MG63 (cell line): Measurements from ENCODE around the gene PRXL2A. TPM values are rescaled to one million over a fixed set of nuclear protein-coding genes. Genes with fewer than 3 reads are reported as not detected.

ENCODE experiments used
- DNase-seq: peaks from one replicate; pipeline ENCODE4 v3.0.0-alpha.2; 2020
- H3K27me3 ChIP-seq: fragments of 250-450 bp; sonication (Bioruptor Pico); 2 replicates; pipeline ENCODE4 v1.5.1; 2020; ENCODE audit warnings: mild to moderate bottlenecking, moderate library complexity
- H3K36me3 ChIP-seq: fragments of 250-450 bp; sonication (Bioruptor Pico); 2 replicates; pipeline ENCODE4 v1.5.1; 2020; ENCODE audit warnings: mild to moderate bottlenecking, moderate library complexity
- H3K4me3 ChIP-seq: fragments of 250-450 bp; sonication (Bioruptor Pico); 2 replicates; pipeline ENCODE4 v1.5.1; 2020; ENCODE audit warnings: mild to moderate bottlenecking, moderate library complexity
- H3K9me3 ChIP-seq: fragments of 250-450 bp; sonication (Bioruptor Pico); 2 replicates; pipeline ENCODE4 v1.5.1; 2020; ENCODE audit warnings: mild to moderate bottlenecking, moderate library complexity
- total RNA-seq: library from RNA; depleted of rRNA; stranded (reverse); fragments of >200 nt; shearing (Covaris generic); gene quantifications from 2 replicates; pipeline ENCODE4 v1.2.3, GENCODE V29; 2014; ENCODE audit warnings: low replicate concordance

PRXL2A gene
- total RNA-seq, 1 experiment from 2014 or later, result 2.6 TPM

DNA sequence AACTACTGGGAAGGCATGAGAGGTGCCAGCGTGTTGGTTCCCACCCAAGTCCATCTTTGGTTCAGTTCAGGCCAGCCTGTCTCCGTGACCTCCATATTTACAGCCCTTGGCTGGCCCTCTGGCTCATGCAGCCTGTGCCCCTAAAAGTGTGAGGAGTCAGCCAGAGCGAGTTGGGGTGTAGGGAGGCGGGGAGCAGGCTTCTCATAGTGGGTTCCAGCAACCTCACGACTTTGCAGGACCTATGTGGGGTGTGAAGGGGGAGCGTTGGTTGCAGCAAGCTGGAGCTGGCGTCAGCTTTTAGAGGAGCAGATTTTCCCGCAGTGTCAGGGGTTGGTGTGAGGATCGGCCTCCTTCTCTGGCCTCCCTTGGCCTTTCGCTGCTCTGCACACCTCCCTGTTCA, 55.5 kb downstream of the PRXL2A start:
- Histone ChIP-seq H3K9me3 (no peaks in the 10 kb centered on the region), H3K27me3 (no peaks in the 10 kb centered on the region), H3K4me3 (no peak overlapping the region), H3K36me3 (no peaks in the 10 kb centered on the region)
- DNase-seq, result no peak

DNA sequence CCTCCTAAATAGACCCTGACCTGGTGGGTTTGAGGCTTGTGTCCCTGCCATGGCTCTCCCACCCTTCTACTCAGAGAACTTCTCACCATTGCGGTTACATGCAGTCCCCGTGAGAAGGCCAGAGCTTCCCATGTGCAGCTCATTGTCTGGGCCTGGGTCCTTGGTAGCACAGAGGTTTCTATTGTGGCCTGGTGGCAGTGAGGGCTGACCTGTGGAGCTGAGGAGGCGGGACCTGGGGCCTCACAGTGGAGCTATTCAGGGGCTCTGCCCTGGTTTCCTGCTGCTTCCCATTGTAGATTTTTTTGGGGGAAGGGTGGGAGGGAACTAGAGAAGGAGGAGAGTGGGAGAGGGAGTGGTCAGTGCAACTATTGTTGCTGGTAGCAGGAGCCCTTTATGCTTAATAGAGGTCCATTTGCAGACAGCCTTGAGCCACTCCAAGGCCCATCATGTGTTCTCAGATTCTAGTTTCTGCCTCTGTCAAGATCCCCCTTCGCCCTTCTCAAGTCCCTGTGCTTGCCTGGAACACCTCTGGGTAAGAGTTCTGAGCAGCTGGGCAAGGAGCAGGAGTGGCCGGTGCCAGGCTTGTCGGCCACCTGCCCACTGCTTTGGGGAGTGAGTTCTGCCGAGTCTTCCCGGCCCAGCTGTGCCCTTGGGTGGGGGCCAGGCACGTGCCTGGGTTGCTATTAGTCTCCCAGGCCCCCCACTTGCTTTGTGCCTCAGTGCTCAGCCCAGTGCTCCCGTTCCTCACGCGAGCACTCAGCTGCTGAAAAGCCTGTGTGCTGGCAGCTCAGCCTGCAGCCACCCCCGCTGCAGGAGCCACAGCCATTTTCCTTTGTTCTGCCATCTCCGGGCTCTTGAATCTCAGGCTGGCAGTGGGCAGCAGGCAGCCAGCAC, 56.5 kb downstream of the PRXL2A start:
- peak; percentile 88 for DNase-seq
- Histone ChIP-seq H3K27me3 (no peaks in the 10 kb centered on the region), H3K4me3 (no peak overlapping the region), H3K36me3 (no peaks in the 10 kb centered on the region), H3K9me3 (no peaks in the 10 kb centered on the region)

DNA sequence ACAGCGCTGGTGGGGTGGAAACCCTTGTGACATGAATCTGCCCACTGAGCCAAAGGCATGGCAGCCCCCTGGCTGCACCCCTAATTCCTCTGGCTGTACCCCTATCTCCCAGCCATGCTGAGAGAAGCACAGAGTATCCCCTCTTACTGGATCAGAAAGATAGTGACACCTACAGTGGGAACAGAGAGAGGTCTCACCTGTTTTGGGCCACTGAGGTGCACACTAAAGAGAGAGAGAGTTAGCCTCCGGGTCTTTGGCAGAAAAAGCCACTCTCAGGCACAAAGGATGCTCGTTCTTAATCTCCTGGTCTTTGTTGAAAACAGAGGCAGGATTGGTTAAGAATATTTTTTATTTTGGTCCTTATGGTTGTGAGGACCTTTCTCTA, 57.1 kb downstream of the PRXL2A start:
- Histone ChIP-seq H3K36me3 (no peaks in the 10 kb centered on the region), H3K4me3 (no peak overlapping the region), H3K27me3 (no peaks in the 10 kb centered on the region), H3K9me3 (no peaks in the 10 kb centered on the region)
- no peak for DNase-seq

DNA sequence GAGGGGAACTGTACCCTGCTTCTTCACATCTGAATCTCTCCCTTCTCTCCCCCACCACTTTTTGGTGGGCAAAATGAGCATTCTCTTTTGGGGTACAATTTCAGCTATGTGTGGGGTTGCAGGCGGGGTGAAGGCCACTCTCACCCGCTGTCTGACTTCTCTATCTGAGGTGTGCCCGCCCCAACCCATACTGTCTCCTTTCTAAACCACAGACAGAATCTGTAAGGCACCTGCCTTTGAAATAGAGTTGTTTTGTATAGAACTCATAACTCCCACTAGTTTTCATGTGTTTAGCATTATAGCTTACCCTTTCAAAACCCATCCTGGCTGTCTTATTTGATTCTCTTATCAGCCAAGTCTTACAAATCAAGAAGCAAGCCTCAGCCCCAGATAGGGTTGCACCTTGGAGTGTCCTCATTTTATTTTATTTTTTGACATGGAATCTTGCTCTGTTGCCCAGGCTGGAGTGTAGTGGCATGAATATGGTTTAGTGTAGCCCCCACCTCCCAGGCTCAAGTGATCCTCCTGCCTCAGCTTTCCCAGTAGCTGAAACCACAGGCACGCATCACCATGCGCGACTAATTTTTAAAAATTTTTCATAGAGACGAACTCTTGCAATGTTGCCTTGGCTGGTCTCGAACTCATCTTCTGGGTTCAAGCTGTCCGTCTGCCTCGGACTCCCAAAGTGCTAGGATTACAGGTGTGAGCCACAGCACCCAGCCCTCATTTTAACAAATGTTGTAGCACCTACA, 57.7 kb downstream of the PRXL2A start:
- DNase-seq, result no peak
- Histone ChIP-seq H3K4me3 (no peak overlapping the region), H3K27me3 (no peaks in the 10 kb centered on the region), H3K9me3 (no peaks in the 10 kb centered on the region), H3K36me3 (no peaks in the 10 kb centered on the region)

DNA sequence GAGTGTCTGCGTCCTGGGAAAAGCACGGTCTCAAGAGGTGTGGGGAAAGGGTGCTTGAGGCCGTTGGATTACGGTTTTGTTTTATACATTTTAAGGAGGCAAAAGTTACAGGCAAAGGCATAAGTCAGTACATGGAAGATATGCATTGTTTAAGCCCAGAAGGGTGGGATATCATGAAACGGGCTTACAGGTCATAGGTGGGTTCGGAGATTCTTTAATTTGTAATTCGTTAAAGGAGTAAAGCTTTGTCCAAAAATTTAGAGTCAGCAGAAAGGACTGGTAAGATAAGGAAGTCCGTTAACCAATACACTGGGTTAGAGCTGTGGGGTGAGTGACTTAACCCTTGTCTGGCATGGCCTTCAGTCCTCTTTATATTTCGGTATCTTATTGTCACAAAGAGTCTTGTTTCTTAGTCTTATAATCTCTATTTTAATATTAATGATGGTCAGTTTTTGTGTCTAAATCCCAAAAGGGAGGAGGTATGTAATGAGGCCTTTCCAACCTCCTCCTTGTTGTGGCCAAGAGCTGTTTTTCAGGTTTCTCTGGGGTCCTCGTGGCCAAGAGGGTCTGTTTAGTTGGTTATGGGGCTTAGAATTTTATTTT, 58.5 kb downstream of the PRXL2A start:
- no peak for DNase-seq
- no peaks in the 10 kb centered on the region for H3K36me3 ChIP-seq

DNA sequence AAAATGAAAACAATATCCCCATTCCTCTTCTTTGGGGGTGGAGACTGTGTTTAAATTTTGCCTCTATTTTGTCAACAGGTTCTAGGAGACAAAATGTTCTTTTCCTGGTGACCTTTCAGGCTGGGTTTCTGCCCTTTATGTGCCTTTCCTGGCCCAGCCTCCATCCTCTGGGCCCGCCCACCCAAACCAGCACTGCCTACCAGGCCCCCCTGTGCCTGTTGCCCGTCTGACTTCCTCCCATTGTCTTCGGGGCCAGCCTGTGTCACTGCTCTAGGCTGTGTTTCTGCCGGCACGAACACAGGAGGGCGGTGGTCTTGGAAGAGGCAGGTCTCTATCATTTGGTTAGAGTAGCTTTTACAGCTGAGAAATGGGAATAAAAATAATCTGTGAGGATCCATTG, 59.7 kb downstream of the PRXL2A start:
- no peaks in the 10 kb centered on the region for H3K9me3 ChIP-seq
- DNase-seq, result no peak
- H3K4me3 ChIP-seq, result no peak overlapping the region
- no peaks in the 10 kb centered on the region for H3K36me3 ChIP-seq
- H3K27me3 ChIP-seq, result no peaks in the 10 kb centered on the region

More for the DNA sequence above, 58.5 kb downstream of the PRXL2A start:
- Histone ChIP-seq H3K9me3 (no peaks in the 10 kb centered on the region), H3K4me3 (no peak overlapping the region), H3K27me3 (no peaks in the 10 kb centered on the region)

DNA sequence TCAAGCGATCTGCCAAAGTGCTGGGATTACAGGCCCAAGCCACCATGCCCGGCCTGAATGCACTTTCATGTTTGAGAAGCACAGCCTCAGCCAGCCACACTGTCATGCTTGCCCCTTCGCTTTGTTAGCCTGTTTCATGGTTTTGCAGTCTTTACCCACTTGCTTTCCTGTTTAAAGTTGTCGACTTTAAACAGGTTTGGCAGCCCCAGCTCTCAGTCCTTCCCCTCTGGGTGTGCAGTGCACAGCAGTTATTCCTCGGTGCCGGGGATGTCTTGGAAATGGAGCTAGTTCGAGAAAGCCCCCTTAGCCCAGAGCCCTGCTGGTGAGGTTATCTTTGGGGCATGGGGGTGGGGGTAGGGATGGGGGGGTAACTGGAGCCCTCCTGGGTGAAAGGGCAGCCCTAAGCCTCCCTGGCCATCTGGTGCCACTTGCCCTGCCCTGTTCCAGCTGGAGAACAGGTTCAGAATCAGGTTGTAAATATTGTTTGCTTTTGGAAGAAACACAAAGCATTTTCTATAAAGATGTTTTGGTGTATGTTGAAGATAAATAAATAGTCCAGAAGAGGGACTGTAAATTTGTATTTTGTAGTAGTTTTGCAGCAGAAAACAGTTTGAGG, 60.6 kb downstream of the PRXL2A start:
- no peak overlapping the region for H3K4me3 ChIP-seq
- no peak for DNase-seq
- no peaks in the 10 kb centered on the region for H3K36me3 ChIP-seq
- no peaks in the 10 kb centered on the region for H3K27me3 ChIP-seq
- no peaks in the 10 kb centered on the region for H3K9me3 ChIP-seq

DNA sequence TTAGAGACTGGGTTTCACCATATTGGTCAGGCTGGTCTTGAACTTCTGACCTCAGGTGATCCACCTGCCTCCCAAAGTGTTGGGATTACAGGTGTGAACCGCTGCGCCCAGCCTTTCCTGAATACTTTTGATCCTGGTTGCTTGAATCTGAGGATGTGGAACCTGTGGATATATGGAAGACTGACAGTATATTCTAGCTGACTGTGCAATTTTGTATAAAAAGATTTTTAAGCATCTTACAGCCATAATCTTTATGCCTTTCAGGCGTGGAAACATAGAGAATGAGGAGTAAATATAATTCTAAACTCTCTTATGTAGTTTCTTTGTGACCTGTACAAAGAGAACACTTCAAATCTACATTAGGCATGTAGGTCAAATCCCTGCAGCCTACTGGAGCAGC, 61.9 kb downstream of the PRXL2A start:
- H3K4me3 ChIP-seq, result no peak overlapping the region
- no peaks in the 10 kb centered on the region for H3K36me3 ChIP-seq
- DNase-seq, result no peak
- no peaks in the 10 kb centered on the region for H3K9me3 ChIP-seq
- no peaks in the 10 kb centered on the region for H3K27me3 ChIP-seq

DNA sequence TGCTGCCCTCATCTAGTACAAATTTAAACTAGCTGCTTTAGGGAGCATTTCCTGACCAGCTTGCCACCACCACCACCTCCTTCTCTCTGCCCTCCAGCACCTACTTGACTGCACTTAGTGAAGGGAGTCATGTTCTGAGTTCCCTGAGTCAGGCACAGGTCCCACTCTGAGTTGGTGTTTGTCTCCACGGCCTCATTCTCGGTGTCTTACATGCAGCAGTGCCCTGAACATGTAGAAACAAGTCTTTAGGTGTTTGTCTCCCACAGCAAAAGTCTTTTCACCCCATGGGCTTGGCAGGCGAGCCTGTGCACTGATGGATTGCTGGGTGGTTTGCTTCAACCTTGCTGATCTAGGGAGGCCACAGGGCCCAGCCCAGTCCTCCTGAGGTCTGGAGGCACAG, 62.6 kb downstream of the PRXL2A start:
- Histone ChIP-seq H3K4me3 (no peak overlapping the region), H3K9me3 (no peaks in the 10 kb centered on the region), H3K36me3 (no peaks in the 10 kb centered on the region), H3K27me3 (no peaks in the 10 kb centered on the region)
- DNase-seq, result no peak

DNA sequence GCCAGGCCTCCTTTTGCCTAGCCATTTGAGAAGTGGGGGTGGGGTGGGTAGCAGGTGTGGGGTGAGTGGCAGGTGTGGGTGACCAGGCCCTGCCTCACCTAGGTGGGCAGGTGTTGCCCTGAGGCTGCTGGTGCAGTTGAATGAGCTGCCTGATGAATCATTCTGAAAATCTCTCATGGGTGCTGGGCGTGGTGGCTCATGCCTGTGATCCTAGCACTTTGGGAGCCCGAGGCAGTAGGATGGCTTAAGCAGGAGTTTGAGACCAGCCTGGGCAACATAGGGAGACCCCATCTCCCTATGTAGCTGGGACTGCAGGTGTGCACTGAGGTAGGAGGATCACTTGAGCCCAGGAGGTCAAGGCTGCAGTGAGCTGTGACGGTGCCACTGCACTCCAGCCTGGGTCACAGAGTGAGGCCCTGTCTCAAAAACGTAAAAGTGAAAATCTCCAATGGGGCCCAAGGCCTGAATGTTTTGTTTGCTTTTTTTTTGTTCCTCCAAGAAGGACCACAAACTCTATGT, 63.4 kb downstream of the PRXL2A start:
- H3K4me3 ChIP-seq, result no peak overlapping the region
- peaks cover 3% of the 10 kb centered on the region for H3K9me3 ChIP-seq
- H3K27me3 ChIP-seq, result no peaks in the 10 kb centered on the region
- H3K36me3 ChIP-seq, result peaks cover 1% of the 10 kb centered on the region; the same call in 1 of the 2 replicates
- no peak for DNase-seq

DNA sequence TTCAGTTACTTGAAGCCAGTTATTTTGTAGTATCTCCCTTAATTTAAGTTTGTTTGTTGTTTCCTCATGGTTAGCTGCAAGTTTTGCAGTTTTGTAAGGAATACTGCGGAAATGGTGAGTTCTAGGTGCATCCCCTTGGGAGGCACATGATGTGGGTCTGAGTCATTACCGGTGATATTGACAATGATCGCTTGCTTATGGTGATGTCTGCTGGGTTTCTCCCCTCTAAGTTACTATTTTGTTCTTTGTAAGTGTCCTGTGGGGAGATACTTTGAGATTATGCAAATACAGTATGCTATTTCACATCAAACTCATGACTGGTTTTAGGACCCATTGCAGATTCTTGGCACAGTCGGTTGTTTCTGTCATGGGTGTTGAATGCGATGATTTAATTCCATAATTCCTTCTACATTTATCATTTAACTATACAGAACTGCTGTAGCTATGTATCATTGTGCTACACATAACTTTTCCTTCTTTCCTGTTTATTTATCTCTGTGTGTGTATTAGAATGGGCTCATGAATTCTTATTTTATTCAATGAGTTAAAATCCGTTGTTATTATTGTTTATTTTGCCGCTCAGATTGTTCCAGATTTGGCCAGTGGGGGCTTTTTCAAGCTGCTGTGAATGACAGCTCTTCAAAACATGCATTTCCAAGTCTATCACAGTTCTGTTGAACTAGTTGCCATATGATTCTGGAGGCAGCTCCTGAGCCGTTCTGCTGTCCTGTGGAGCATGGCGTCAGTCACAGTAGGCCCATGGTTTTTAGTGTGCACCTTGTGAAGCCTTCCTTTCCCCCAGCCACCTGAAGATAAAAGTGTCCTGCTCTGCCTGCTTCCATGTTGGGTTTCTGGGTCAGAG, 64.1 kb downstream of the PRXL2A start:
- H3K36me3 ChIP-seq, result peaks cover 7% of the 10 kb centered on the region
- DNase-seq, result peak; percentile 62
- H3K27me3 ChIP-seq, result no peaks in the 10 kb centered on the region
- no peak overlapping the region for H3K4me3 ChIP-seq
- H3K9me3 ChIP-seq, result peaks cover 10% of the 10 kb centered on the region

DNA sequence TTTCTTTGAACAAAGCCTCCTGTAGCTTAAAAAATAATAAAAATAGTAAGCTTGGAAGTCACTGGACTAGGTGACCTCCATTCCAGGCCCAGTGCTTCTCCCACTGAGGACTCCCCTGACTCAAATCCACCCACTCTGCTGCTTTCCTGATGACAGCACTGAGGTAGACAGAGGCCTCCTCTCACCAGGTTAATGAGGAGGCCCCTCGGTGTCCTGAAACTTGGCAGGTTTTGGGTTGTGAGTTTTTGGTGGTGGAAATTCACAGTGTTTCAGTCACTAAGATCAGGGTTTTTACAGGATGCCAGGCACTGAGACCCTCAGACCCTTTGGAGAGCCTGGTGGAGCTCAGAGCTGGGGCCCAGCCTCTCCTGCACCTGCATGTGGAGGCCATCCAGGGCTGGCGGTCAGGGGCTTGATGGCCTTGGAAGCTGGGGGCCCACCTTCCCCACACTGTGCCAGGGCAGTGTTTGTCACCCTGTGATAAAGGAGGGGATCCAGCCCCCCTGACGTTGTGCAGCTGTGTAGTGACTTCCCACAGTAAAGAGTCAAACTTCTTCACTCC, 64.8 kb downstream of the PRXL2A start:
- Histone ChIP-seq H3K4me3 (no peak overlapping the region), H3K27me3 (no peaks in the 10 kb centered on the region), H3K36me3 (peaks cover 7% of the 10 kb centered on the region), H3K9me3 (peaks cover 13% of the 10 kb centered on the region)
- DNase-seq, result no peak

DNA sequence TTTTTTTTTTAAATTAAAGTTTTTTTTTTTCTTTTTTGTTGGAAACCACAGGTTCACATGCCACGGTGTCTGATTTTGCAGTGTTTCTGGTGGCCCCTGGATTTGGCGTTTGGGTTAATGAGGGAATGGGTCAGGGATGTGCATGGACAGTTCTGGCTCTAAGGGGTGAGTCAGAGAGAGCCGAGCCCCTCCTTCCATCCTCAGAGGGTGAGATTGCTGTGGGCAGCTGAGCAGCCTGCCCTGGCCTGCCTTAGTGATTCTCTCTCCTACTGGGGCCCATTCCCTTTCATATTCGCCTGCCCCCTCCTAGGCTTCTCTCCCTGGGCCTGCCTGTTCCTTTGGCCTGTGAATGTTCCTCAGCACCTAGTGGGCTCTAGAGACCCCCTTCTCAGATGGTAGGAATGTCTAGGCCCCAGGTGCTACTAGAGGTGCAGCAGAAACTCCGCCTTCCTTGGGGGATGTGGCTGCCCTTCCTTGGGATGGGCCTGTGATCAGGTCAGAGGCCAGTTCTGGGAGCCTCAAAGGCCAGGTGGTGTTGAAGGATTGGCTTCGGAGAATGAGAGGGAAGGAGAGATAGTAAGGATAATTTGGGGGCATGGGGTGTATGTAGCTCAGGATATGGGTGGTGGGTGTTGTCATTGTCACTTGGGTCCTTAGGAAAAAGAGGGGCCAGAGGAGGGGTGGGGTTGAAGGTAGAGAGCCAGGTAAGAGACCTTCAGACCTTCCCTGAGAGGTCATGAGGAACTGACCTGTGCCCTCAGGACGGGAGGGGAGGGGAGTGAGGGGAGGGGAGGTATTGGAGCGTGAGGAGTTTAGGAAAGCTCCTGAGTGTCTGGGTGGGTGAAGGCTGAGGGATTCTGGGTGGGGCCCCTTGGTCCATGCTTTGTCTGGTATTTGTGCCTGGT, 65.6 kb downstream of the PRXL2A start:
- Histone ChIP-seq H3K9me3 (peaks cover 13% of the 10 kb centered on the region), H3K27me3 (no peaks in the 10 kb centered on the region), H3K4me3 (no peak overlapping the region), H3K36me3 (peaks cover 7% of the 10 kb centered on the region)
- DNase-seq, result no peak

DNA sequence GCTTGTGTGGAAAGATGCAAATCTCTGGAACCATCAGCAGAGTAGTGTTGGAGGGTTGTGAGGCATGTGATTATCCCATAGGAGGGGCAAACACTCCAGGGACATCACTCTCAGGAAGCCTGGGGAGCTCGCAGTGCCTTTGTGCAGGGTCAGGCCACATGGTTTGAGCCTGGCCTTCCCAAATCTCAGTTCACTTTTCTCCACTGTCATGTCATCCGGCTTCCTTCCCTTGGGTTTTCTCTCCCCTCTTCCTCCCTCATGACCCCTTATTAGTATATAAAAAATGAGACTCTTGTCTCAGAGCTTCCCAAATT, 66.2 kb downstream of the PRXL2A start:
- H3K36me3 ChIP-seq, result peaks cover 7% of the 10 kb centered on the region
- H3K9me3 ChIP-seq, result peaks cover 13% of the 10 kb centered on the region
- H3K4me3 ChIP-seq, result no peak overlapping the region
- no peaks in the 10 kb centered on the region for H3K27me3 ChIP-seq
- DNase-seq, result no peak

DNA sequence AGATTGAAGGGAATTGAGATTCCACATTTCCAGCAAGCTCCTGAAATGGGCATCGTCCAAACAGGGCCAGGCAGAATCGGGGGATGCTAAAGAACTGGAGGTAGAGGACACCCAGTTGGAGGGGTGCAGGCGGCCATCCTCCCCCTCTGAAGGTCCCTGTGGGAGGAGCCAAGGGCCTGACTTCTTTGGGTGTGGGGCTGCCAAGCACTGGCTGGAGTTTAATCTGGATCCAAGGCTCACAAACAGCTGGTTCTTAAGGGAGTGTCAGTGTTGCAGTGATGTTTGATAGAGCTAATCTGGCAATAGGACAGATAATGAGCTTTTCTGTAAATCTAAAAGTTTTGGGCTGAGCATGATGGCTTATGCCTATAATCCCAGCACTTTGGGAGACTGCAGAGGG, 66.6 kb downstream of the PRXL2A start:
- DNase-seq, result no peak
- H3K36me3 ChIP-seq, result peaks cover 7% of the 10 kb centered on the region
- H3K9me3 ChIP-seq, result peaks cover 13% of the 10 kb centered on the region
- H3K4me3 ChIP-seq, result no peak overlapping the region
- no peaks in the 10 kb centered on the region for H3K27me3 ChIP-seq
